ENCODE results near the gene GALNT10.

- TF ChIP-seq CTCF (IDR thresholded peaks at IDR 0.05), result no peak
- TF ChIP-seq EP300 (IDR thresholded peaks at IDR 0.05), result no peak
- no peak for TF ChIP-seq POLR2A (IDR thresholded peaks at IDR 0.05; ENCODE audit: low read depth)
- no peak for TF ChIP-seq POLR2AphosphoS5 (IDR thresholded peaks at IDR 0.05)
Measured at GRCh38 chr5:154342963-154343362, 152.4 kb downstream of the GALNT10 start.

Data from esophagus muscularis mucosa (tissue), 4 donors.